Inferior parietal cortex (tissue), 1 donor: ENCODE results near the gene S1PR4.
"Not testable (repeated sequence)": the region's sequence is repeated elsewhere in the genome, so short reads cannot be mapped to it uniquely, and the experiment has no call there.

Experiments used
- DNase-seq: peaks from one replicate; pipeline ENCODE4 v3.0.0-alpha.2; 2016; ENCODE audit errors: extremely low spot score

Gene S1PR4

GRCh38 chr19:3220576-3220975 lies 42.0 kb downstream of the S1PR4 start:
- no peak for DNase-seq

- DNase-seq, result not testable (repeated sequence)
Observed at GRCh38 chr19:3221576-3221975, 43.0 kb downstream of the S1PR4 start.

- DNase-seq, result no peak
Observed at GRCh38 chr19:3222709-3223108, 44.1 kb downstream of the S1PR4 start.

GRCh38 chr19:3224346-3225168 lies 46.0 kb downstream of the S1PR4 start, which contains the start of gene CELF5:
TSS of gene CELF5 (plus strand) at chr19:3224661. CDS start at chr19:3224740, 79 bp downstream.
- DNase-seq, result no peak

- DNase-seq, result no peak
Observed at GRCh38 chr19:3225169-3225485, 46.6 kb downstream of the S1PR4 start.

- no peak for DNase-seq
Observed at GRCh38 chr19:3225677-3226093, 47.1 kb downstream of the S1PR4 start.

- no peak for DNase-seq
Observed at GRCh38 chr19:3227054-3227626, 48.6 kb downstream of the S1PR4 start.

GRCh38 chr19:3229346-3229743 lies 50.8 kb downstream of the S1PR4 start:
- DNase-seq, result no peak
